NCI-H774 (cell line): Measurements from ENCODE around the gene WDR5B.
"Not testable (repeated sequence)": the region's sequence is repeated elsewhere in the genome, so short reads cannot be mapped to it uniquely, and the experiment has no call there.

Experiments
- DNase-seq: peaks from one replicate; lab custom pipeline; 2025; lab: John Stamatoyannopoulos, UW

WDR5B gene

DNA sequence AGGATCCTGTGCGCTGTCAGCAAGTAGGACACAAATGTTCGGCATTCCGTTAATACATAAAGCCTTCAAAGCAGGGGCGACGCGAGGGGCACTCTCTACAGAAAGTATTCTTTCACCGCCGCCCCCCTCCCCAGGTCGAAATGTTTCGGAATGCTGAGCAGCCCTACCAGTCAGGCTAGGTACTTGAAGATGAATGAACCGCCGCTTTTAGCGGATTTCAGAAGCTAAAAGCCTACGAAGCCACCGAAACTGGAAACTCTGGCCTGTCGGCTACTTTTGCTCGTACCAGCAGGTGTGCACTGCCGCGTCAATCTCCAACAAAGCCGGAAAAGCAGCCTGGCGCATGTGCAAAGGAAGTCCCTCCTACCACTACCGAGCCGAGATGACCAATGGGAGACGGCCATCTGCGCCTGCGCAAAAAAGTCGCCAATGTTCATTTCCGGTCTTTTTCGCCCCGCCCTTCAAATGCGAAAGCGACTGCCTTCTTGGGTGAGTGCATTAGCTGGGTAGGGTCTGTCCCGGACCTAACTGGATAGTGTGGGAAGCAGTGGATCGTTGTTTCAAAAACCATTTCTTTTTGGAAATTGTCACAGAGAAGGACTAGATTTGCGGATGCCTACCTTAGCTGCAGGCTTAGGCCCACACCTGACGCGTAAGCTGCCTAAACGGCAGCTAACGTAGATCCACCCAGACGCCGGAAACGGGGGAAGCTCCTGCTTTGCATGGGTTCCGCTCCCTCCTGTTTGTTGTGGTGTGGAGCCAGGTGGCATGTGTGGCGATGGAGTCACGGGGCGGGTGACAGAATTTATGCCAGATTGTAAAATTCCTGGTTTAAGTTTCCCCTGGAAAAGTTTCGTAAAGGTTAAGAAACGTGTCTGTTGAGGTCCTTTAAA lies at the start of gene WDR5B:
Gene WDR5B, minus strand, starts transcription at position 301 of the 893 bp plus-strand sequence. CDS start 534 bp downstream, outside the sequence.
- no peak for DNase-seq

- DNase-seq, result no peak
These were observed 48.8 kb upstream of the WDR5B start for GRCh38 chr3:122464659-122465058.

GRCh38 chr3:122462406-122462805 lies 46.5 kb upstream of the WDR5B start:
- DNase-seq, result no peak

DNA sequence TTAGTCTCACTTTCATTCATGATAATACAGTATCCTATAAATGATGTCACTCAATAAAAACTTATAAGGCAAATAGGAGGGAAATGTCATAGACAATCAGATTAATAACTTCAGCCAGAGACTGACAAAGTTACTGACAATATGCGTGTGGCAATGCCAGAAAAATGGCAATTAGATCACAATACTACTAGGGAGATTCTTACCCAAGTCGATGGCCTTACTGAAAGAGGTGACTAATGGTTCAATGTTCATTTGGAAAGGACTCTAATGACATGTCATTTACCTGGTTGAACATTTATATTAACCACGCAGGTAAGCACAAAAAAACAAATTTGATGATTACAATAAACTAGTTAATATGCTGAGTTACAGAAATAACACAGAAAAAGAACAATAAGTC lies 45.9 kb upstream of the WDR5B start:
- DNase-seq, result no peak

DNA sequence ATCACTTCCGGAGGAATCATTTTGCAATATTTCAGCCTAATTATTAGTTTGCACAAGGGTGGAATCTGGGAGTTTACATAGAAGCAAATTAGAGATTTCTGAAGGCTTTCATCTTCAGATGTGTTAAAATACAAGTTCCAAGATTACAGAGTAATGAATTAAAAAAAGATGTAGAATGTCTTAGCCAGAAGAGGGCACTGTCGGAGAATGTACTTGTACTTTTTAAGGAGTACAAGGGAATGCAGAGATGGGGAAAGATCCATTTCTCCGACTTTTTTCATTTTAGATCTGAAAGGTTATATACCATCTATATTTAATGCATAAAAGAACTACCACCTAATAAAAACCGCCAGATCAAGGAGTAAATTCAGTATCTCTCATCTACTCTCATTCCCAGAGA lies 43.1 kb upstream of the WDR5B start:
- no peak for DNase-seq

DNA sequence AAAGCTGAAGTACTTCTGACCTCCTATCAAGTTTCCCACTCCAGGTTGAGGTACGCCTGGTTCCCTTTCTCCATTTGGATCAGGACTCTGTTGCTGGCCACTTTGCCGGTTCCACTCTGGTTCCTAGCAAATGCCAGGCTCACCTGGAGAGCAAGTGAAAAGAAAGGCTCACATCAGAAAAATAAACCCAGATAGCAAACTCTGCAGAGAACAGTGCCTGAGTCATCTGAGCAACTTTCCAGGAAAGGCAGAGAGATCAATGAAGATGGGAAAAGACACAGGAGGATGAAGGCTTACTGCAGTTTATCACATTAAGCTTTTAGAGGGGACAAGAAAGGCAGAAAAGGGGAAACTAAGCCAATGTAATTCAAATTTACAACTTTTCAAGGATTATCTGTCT lies 41.8 kb upstream of the WDR5B start:
- DNase-seq, result no peak

DNA sequence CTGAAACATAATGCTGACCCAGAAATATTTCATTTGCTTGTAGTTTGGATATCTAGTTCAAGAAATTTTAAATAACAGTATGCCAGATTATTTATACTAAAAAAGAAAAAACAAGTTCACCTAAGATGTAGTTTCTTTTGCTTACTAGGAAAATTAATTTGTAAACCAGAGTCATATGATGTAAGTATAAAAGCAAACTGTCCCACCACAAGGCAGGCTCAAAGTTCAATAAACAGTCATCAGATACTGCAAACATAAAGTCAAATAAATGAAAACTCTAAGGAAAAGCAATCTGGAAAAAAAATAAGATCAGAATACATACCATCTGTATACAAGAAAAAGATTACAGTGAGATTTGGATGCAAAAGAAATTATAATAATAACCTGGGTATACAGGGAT lies 40.2 kb upstream of the WDR5B start:
- DNase-seq, result no peak

GRCh38 chr3:122451371-122451770 lies 35.5 kb upstream of the WDR5B start:
- DNase-seq, result no peak

DNA sequence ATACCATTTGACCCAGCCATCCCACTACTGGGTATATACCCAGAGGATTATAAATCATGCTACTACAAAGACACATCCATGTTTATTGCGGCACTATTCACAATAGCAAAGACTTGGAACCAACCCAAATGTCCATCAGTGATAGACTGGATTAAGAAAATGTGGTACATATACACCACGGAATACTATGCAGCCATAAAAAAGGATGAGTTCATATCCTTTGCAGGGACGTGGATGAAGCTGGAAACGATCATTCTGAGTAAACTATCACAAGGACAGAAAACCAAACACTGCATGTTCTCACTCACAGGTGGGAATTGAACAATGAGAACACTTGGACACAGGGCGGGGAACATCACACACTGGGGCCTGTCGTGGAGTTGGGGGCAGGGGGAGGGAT lies 32.4 kb upstream of the WDR5B start:
- not testable (repeated sequence) for DNase-seq

GRCh38 chr3:122444491-122444887 lies 28.6 kb upstream of the WDR5B start:
- DNase-seq, result not testable (repeated sequence)

DNA sequence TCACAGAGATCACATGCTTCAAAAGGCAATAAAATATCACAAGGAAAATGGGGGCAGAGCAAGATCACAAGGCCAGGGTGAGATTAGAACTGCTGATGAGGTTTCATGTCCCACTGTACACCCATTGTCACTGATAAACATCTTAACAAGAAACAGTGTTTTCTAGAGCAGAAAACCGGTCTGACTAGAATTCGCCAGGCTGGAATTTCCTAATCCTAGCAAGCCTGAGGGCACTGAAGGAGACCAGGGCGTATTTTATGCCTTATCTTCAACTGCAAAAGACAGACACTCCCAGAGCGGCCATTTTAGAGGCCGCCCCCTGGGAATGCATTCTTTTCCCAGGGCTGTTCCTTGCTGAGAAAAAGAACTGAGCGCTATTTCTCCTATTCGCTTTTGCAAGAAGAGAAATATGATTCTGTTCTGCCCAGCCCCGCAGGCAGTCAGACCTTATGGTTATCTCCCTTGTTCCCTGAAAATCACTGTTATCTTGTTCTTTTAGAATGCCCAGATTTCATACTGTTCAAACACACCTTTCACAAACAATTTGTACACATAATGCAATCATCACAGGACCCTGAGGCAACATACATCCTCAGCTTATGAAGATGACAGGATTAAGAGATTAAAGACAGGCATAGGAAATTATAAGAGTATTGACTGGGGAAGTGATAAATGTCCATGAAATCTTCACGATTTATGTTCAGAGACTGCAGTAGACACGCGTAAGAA lies 28.1 kb upstream of the WDR5B start:
- DNase-seq, result not testable (repeated sequence)

DNA sequence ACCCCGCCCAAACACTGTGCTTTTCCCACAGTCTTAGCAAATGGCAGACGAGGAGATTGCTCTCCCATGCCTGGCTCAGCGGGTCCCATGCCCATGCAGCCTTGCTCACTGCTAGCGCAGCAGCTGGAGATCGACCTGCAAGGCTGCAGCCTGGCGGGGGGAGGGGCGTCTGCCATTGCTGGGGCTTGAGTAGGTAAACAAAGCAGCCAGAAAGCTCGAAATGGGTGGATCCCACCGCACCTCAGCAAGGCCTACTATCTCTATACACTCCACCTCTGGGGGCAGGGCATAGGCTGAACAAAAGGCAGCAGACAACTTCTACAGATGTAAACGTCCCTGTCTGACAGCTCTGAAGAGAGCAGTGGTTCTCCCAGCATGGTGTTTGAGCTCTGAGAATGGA lies 27.2 kb upstream of the WDR5B start:
- no peak for DNase-seq

- DNase-seq, result no peak
These were observed 20.1 kb upstream of the WDR5B start for GRCh38 chr3:122435950-122436349.

- no peak for DNase-seq
These were observed 14.5 kb upstream of the WDR5B start for GRCh38 chr3:122430371-122430770.

DNA sequence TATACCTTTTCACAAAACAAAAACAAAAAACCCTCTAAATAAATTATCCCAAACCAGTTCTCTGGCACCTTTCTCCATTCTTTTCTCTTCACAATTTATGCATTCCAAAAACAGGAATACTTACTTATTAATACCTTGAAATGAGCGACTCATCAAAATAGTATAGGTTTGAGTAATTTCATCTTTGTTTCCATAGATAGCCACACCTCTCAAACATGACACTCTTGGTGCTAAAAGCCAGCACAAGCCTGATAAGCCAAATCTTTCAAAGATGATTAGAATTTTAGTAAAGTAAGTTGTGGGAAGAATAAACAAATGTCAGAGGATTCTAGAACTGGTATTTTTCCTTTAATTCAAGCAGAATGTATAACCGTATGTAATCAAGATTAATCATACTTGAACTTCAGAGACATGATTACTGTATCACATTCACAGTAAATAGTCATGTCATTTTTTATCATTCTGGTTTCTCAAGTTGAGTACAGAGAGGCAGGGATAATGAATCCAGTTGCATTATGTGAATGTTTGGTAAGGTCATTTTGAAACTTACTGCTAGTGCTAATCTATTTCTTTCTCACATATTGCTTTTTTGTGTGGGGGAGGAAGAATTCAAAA lies 12.1 kb upstream of the WDR5B start:
- no peak for DNase-seq

GRCh38 chr3:122421836-122422235 lies 6.0 kb upstream of the WDR5B start:
- DNase-seq, result no peak

DNA sequence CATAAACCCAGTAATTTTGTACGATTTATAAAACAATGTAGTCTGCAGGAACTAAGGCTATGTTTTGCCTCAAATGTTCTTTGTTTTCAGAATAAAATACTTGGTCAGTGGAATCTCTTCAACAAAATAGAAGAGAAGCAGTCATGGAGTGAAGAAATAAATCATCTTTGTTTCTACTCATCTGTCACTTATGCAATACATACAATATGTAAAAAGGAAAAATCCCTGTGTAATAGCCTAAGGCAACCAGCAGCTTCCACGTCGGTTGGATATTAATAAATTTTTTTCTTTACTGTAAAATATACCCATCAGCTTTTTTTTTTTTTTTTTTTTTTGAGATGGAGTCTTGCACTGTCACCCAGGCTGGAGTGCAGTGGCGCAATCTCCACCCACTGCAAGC lies 5.2 kb upstream of the WDR5B start:
- DNase-seq, result no peak

- DNase-seq, result no peak
These were observed 1.1 kb upstream of the WDR5B start for GRCh38 chr3:122416966-122417365.

- no peak for DNase-seq
These were observed 638 bp downstream of the WDR5B start for GRCh38 chr3:122415104-122415744.

DNA sequence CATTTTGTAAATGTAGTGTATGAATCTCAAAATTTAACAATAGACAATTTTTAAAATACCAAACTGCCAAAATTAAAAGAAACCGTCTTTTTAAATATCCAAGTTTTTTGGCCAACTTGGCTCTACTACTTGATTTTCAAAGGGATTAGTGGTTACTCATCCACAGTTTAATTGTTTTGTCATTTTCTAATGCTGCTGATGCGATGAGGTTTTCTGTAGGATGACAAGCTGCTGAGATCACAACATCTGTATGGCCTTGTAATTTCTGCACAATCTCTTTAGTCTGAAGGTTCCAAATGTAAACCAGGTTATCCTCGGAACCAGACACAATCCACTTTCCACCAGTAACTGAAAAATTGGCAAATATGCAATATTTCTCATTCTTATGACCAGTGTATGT lies 1.5 kb downstream of the WDR5B start:
- DNase-seq, result no peak

DNA sequence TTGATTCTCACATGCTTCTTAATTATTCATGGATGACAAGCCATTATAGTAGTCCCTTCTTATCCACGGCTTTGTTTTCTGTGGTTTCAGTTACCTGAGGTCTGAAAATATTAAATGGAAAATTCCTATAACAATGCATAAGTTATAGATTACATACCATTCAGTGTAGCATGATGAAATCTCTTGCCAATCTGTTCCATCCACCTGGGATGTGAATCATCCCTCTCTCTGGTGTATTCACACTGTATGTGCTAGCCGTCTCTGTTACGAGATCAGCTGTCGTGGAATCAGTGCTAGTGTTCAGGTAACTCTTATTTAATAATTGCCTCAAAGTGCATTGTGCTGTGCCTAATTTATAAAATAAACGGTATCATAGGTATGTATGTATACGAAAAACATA lies 5.2 kb downstream of the WDR5B start:
- DNase-seq, result no peak

GRCh38 chr3:122410111-122410510 lies 5.8 kb downstream of the WDR5B start:
- no peak for DNase-seq
